Gastrocnemius medialis (tissue), 4 donors: ENCODE data around the gene DHRS4.

Experiments
- CTCF ChIP-seq, 5 experiments: fragments of 450-650 bp in 3 of 5; fragments of 200-600 bp in 2 of 5; sonication (generic) in 2 of 5; IDR thresholded peaks in 4 of 5; conservative IDR thresholded peaks in 1 of 5; 1 replicate in 4 of 5; 2 replicates in 1 of 5; pipeline ENCODE4 v1.5.1; 2016 to 2019; ENCODE audit warnings: antibody characterized with exemption in 5 of 5, mild to moderate bottlenecking in 3 of 5, moderate library complexity in 3 of 5
- POLR2A ChIP-seq, 2 donors: fragments of 450-650 bp; IDR thresholded peaks; one replicate each; pipeline ENCODE4 v1.6.1; 2017; ENCODE audit warnings: antibody characterized with exemption in 2 of 2, mild to moderate bottlenecking in 2 of 2, moderate library complexity in 2 of 2

DNA sequence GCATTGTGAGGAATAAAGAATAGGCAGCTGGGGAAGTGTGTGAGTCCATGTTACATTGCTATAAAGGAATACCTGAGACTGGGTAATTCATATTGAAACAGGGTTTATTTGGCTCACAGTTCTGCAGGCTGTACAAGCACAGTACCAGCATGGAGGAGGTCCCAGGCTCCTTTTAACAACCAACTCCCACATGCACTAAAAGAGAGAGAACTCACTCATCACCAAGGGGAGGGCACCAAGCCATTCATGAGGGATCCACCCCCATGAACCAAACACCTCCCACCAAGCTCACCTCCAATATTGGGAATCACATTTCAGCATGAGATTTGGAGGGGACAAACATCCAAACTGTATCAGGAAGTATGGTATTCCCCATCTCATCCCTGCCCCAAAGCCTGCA is 11.9 kb upstream of the DHRS4 start:
- TF ChIP-seq CTCF (IDR thresholded peaks at IDR 0.05 in 4 of 5, conservative IDR thresholded peaks at IDR 0.05 in 1 of 5): no peak
- TF ChIP-seq POLR2A (IDR thresholded peaks at IDR 0.05): no peak
